HFFc6 (cell line): ENCODE data around the gene ANKRD16. TPM values are rescaled to one million over a fixed set of nuclear protein-coding genes. Genes with fewer than 3 reads are reported as not detected.
A peak's percentile ranks its signal among the peaks of the same experiment; 100 is the strongest.

ENCODE experiments used
- DNase-seq: peaks from one replicate; pipeline ENCODE4 v3.0.0-alpha.2; 2018
- H3K27ac Mint-ChIP-seq: 2 replicates; pipeline ENCODE4 v1.8.0; 2020; ENCODE audit warnings: mild to moderate bottlenecking, mixed read lengths
- H3K27me3 Mint-ChIP-seq: 2 replicates; pipeline ENCODE4 v1.8.0; 2021; ENCODE audit warnings: mild to moderate bottlenecking, moderate library complexity, mixed read lengths; ENCODE audit not compliant: insufficient read depth
- H3K36me3 Mint-ChIP-seq: 2 replicates; pipeline ENCODE4 v1.8.0; 2021; ENCODE audit warnings: low read depth, mixed read lengths
- H3K4me1 Mint-ChIP-seq: 2 replicates; pipeline ENCODE4 v1.8.0; 2020; ENCODE audit warnings: low read depth, mixed read lengths
- H3K4me3 Mint-ChIP-seq: 2 replicates; pipeline ENCODE4 v1.8.0; 2020; ENCODE audit warnings: mild to moderate bottlenecking, moderate library complexity, mixed read lengths
- H3K9me3 Mint-ChIP-seq: 2 replicates; pipeline ENCODE4 v1.8.0; 2020; ENCODE audit warnings: mild to moderate bottlenecking, mixed read lengths
- total RNA-seq, 6 experiments: library from RNA; stranded (reverse); fragmentation: NEBNext Ultra II Directional; extraction: Animal tissue kit (Norgen Biotek cat#: 25700); gene quantifications; 2 replicates in 1 of 6; 3 replicates in 5 of 6; pipeline ENCODE4 v1.2.3, GENCODE V29; 2021
- TF ChIP-seq, protein P1 (sequence below): fragments of 200-600 bp; sonication (generic); IDR thresholded peaks from 2 replicates; pipeline ENCODE4 v1.5.0; 2021; ENCODE audit warnings: antibody characterized with exemption, mild to moderate bottlenecking

The ANKRD16 gene
- total RNA-seq, 6 experiments from 2014 or later = 4.7 to 6.7 (median 5.5) TPM

DNA sequence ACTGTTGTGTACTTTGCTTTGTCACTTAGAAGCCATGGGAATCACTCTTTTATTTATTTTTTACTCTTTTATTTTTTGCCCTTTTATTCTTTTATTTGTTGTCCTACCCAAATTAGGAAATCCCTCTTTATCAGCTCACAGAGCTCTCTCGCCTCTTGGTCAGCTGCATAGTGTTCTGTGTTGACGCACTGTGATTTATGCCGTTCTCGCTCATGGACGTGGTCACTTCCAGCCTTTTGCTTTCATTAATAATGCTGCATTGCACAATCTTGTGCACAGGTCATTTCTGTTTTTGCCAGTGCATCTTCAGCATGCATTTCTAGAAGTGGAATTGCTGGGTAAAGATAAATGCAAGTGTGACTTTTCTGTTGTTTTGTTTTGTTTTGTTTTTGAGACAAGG lies 42.7 kb upstream of the ANKRD16 start:
- H3K27ac Mint-ChIP-seq = no peak overlapping the region
- TF ChIP-seq, protein P1, sequence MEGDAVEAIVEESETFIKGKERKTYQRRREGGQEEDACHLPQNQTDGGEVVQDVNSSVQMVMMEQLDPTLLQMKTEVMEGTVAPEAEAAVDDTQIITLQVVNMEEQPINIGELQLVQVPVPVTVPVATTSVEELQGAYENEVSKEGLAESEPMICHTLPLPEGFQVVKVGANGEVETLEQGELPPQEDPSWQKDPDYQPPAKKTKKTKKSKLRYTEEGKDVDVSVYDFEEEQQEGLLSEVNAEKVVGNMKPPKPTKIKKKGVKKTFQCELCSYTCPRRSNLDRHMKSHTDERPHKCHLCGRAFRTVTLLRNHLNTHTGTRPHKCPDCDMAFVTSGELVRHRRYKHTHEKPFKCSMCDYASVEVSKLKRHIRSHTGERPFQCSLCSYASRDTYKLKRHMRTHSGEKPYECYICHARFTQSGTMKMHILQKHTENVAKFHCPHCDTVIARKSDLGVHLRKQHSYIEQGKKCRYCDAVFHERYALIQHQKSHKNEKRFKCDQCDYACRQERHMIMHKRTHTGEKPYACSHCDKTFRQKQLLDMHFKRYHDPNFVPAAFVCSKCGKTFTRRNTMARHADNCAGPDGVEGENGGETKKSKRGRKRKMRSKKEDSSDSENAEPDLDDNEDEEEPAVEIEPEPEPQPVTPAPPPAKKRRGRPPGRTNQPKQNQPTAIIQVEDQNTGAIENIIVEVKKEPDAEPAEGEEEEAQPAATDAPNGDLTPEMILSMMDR = no peak
- peaks cover 2% of the 10 kb centered on the region; the same call in 1 of the 2 replicates for H3K27me3 Mint-ChIP-seq
- peaks cover 36% of the 10 kb centered on the region for H3K36me3 Mint-ChIP-seq
- no peak for DNase-seq
- H3K9me3 Mint-ChIP-seq = no peaks in the 10 kb centered on the region
- peaks cover 4% of the 10 kb centered on the region for H3K4me1 Mint-ChIP-seq
- no peak overlapping the region for H3K4me3 Mint-ChIP-seq

DNA sequence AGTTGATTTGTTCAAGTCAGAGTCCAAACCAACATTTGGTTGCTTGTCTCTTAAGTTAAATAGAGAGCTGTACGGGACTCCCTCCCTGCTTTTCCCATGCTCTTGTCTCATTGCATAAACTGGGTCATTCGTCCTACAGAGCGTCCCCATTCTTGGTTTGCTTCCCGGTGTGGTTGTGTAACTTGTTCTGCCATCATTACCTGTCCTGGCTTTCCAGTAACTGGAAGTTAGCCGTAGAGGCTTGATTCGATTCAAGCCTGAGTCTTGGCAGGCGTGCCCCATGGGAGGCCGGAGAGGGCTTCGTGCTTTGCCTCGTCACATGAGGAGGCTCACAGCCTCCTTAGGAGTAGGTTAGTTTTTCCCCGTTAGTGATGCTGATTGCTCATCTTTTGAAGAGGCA lies 40.6 kb upstream of the ANKRD16 start:
- TF ChIP-seq, protein P1 = no peak

DNA sequence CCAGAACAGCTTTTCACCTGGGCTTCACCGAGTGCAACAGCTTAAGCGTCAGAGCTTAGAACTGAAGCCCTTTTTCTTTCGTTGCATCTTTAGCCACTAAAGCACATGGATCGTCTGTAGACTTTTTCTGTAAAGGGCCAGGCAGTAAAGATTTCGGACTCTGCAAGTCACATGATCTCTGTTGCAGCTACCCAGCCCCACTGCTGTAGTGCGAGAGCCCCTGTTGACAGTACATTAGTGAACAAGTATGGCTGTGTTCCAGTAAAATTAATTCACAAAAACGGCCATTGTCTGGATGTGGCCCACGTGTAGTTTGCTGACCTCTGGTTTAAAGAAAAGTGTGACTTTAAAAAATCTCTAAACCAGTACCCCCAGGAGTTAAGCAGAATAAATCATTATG lies 39.7 kb upstream of the ANKRD16 start:
- Mint-ChIP-seq H3K36me3 (peaks cover 45% of the 10 kb centered on the region), H3K27me3 (peaks cover 2% of the 10 kb centered on the region; the same call in 1 of the 2 replicates), H3K4me1 (peaks cover 16% of the 10 kb centered on the region), H3K4me3 (no peak overlapping the region), H3K27ac (no peak overlapping the region), H3K9me3 (no peaks in the 10 kb centered on the region)
- TF ChIP-seq, protein P1 = no peak
- no peak for DNase-seq

More for the DNA sequence above, 40.6 kb upstream of the ANKRD16 start:
- Mint-ChIP-seq H3K9me3 (no peaks in the 10 kb centered on the region), H3K4me1 (peaks cover 16% of the 10 kb centered on the region), H3K36me3 (peaks cover 40% of the 10 kb centered on the region), H3K4me3 (no peak overlapping the region), H3K27ac (no peak overlapping the region; the same call in 1 of the 2 replicates), H3K27me3 (peaks cover 2% of the 10 kb centered on the region; the same call in 1 of the 2 replicates)
- no peak for DNase-seq

DNA sequence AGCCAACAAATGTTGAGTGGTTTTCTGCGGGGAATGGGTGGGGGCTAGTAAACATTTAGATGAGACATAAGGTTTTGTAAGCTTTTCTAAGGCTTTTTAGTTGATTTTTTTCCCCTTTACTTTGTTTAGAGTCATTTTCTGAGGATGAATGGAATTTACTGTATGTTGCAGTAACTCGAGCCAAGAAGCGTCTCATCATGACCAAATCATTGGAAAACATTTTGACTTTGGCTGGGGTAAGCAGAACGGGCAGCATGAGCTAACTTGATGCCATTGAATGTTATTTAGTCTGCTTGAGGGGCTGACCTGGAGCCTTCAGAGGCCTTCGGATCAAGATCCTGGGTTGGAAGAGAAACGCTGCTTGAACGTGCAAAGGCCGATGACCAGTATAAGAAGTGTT lies 37.6 kb upstream of the ANKRD16 start:
- DNase-seq = peak; percentile 63
- TF ChIP-seq, protein P1 = no peak
- Mint-ChIP-seq H3K36me3 (peaks cover 49% of the 10 kb centered on the region), H3K9me3 (no peaks in the 10 kb centered on the region), H3K27ac (peak overlapping the region; percentile 77), H3K27me3 (no peaks in the 10 kb centered on the region), H3K4me1 (peaks cover 16% of the 10 kb centered on the region), H3K4me3 (peak overlapping the region; percentile 27; the same call in 1 of the 2 replicates)

DNA sequence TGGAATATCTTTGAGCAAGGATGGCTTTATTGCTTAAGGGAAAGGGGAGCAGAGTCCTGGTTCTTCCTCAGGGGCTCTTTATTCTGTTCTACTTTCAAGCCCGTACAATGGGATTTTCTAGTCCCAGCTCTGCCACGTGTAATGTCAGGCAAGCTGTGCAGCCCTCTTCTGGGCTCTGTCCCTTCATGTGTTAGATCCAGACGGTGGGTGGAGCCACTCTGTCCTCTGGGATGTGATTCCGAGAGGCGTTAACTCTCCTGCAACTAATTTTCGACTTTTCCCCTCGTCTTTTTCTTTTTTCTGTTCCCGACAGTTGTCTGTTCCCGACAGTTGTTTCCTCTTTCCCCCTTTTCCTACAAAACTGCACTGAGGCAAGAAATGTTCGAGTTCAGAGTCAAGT lies 35.2 kb upstream of the ANKRD16 start:
- H3K4me3 Mint-ChIP-seq = no peak overlapping the region
- H3K27ac Mint-ChIP-seq = no peak overlapping the region
- peaks cover 47% of the 10 kb centered on the region for H3K36me3 Mint-ChIP-seq
- no peak for DNase-seq
- TF ChIP-seq, protein P1 = no peak
- H3K9me3 Mint-ChIP-seq = no peaks in the 10 kb centered on the region
- no peaks in the 10 kb centered on the region for H3K27me3 Mint-ChIP-seq
- peaks cover 16% of the 10 kb centered on the region for H3K4me1 Mint-ChIP-seq

DNA sequence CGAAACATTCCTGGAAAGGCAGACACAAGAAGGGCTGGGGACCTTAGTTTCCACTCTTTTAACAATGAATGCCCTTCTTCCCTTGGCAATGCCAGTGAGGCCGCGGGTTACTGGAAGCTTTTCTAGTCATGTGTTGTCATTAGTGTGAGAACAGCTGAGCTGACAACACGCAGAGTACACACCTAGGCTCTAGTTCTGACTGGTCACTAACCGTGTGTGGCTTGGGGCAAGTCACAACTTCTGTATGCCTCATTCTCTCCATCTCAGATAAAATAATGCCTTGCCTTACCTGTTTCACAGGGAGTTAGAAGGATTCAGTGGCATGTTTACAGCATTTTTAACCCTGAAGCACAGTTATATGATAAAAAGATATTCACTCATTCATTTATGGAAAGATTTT lies 32.1 kb upstream of the ANKRD16 start:
- TF ChIP-seq, protein P1 = no peak
- Mint-ChIP-seq H3K36me3 (peaks cover 33% of the 10 kb centered on the region), H3K27me3 (no peaks in the 10 kb centered on the region), H3K4me3 (no peak overlapping the region), H3K9me3 (no peaks in the 10 kb centered on the region), H3K4me1 (peaks cover 6% of the 10 kb centered on the region), H3K27ac (no peak overlapping the region)
- DNase-seq = no peak
